H9 (cell line): ENCODE measurements around the gene MSH3. TPM values are rescaled to one million over a fixed set of nuclear protein-coding genes. Genes with fewer than 3 reads are reported as not detected.

Source experiments
- DNase-seq: peaks from one replicate; pipeline ENCODE4 v3.0.0-alpha.2; 2017
- H2AFZ ChIP-seq: one replicate; pipeline ENCODE4 v1.6.1; 2013; ENCODE audit warnings: mild to moderate bottlenecking, low read length, control low read depth, moderate library complexity
- H2AK5ac ChIP-seq: 2 replicates; pipeline ENCODE4 v1.6.1; 2013; ENCODE audit warnings: low read length, control low read depth, mixed read lengths; ENCODE audit not compliant: insufficient read length
- H2BK120ac ChIP-seq: one replicate; pipeline ENCODE4 v1.6.1; 2013; ENCODE audit warnings: low read depth, mild to moderate bottlenecking, low read length, control low read depth, inconsistent platforms; ENCODE audit not compliant: poor library complexity, severe bottlenecking
- H2BK12ac ChIP-seq: 2 replicates; pipeline ENCODE4 v1.6.1; 2013; ENCODE audit warnings: low read length, control low read depth, mixed read lengths, low read depth; ENCODE audit not compliant: insufficient read length
- H2BK15ac ChIP-seq: 2 replicates; pipeline ENCODE4 v1.6.1; 2013; ENCODE audit warnings: low read depth, low read length, control low read depth
- H2BK20ac ChIP-seq: one replicate; pipeline ENCODE4 v1.6.1; 2013; ENCODE audit warnings: low read depth, mild to moderate bottlenecking, low read length, control low read depth, inconsistent platforms; ENCODE audit not compliant: poor library complexity, severe bottlenecking
- H2BK5ac ChIP-seq: 2 replicates; pipeline ENCODE4 v1.6.1; 2013; ENCODE audit warnings: low read length, control low read depth, mixed read lengths; ENCODE audit not compliant: insufficient read length
- H3K14ac ChIP-seq: 2 replicates; pipeline ENCODE4 v1.6.1; 2013; ENCODE audit warnings: low read length, control low read depth; ENCODE audit not compliant: insufficient read depth
- H3K18ac ChIP-seq: 2 replicates; pipeline ENCODE4 v1.6.1; 2013; ENCODE audit warnings: low read depth, mild to moderate bottlenecking, mixed read lengths, low read length, control low read depth; ENCODE audit not compliant: insufficient read length
- H3K23ac ChIP-seq: 2 replicates; pipeline ENCODE4 v1.6.1; 2013; ENCODE audit warnings: low read length, control low read depth, mixed read lengths, low read depth; ENCODE audit not compliant: insufficient read length
- H3K23me2 ChIP-seq: 2 replicates; pipeline ENCODE4 v1.6.1; 2013; ENCODE audit warnings: low read depth, mild to moderate bottlenecking, mixed read lengths, low read length, control low read depth; ENCODE audit not compliant: insufficient read length, poor library complexity, severe bottlenecking
- H3K27ac ChIP-seq: 2 replicates; pipeline ENCODE4 v1.5.1; 2013; ENCODE audit warnings: low read length, control low read depth, mixed read lengths, low read depth; ENCODE audit not compliant: insufficient read length
- H3K27me3 ChIP-seq: 2 replicates; pipeline ENCODE4 v1.6.1; 2013; ENCODE audit warnings: low read length, control low read depth, inconsistent platforms; ENCODE audit not compliant: insufficient read depth
- H3K4ac ChIP-seq: 2 replicates; pipeline ENCODE4 v1.6.1; 2013; ENCODE audit warnings: low read depth, mild to moderate bottlenecking, control low read depth, inconsistent platforms, low read length, moderate library complexity
- H3K4me1 ChIP-seq: 2 replicates; pipeline ENCODE4 v1.6.1; 2013; ENCODE audit warnings: low read length, control low read depth, inconsistent platforms; ENCODE audit not compliant: insufficient read depth
- H3K4me2 ChIP-seq: 2 replicates; pipeline ENCODE4 v1.6.1; 2013; ENCODE audit warnings: low read length, control low read depth, mixed read lengths; ENCODE audit not compliant: insufficient read length, insufficient read depth
- H3K56ac ChIP-seq: 2 replicates; pipeline ENCODE4 v1.6.1; 2013; ENCODE audit warnings: low read depth, mild to moderate bottlenecking, mixed read lengths, low read length, control low read depth; ENCODE audit not compliant: insufficient read length
- H3K79me1 ChIP-seq: 2 replicates; pipeline ENCODE4 v1.6.1; 2013; ENCODE audit warnings: low read depth, mild to moderate bottlenecking, moderate library complexity, low read length, control low read depth, inconsistent platforms; ENCODE audit not compliant: insufficient read depth, poor library complexity, severe bottlenecking
- H3K79me2 ChIP-seq: 2 replicates; pipeline ENCODE4 v1.6.1; 2013; ENCODE audit warnings: low read length, control low read depth, inconsistent platforms; ENCODE audit not compliant: insufficient read depth
- H3K9ac ChIP-seq: 2 replicates; pipeline ENCODE4 v1.6.1; 2013; ENCODE audit warnings: low read length, control low read depth, mixed read lengths; ENCODE audit not compliant: insufficient read length; ENCODE audit errors: extremely low read depth
- H3K9me3 ChIP-seq: one replicate; pipeline ENCODE4 v1.6.1; 2013; ENCODE audit warnings: low read depth, low read length, inconsistent platforms; ENCODE audit not compliant: control insufficient read depth
- H3T11ph ChIP-seq: one replicate; pipeline ENCODE4 v1.6.1; 2013; ENCODE audit warnings: mild to moderate bottlenecking, low read length, control low read depth, inconsistent platforms
- H4K20me1 ChIP-seq: one replicate; pipeline ENCODE4 v1.6.1; 2013; ENCODE audit not compliant: control insufficient read depth, insufficient read length, insufficient read depth
- H4K5ac ChIP-seq: 2 replicates; pipeline ENCODE4 v1.6.1; 2013; ENCODE audit warnings: low read depth, mild to moderate bottlenecking, mixed read lengths, low read length, control low read depth; ENCODE audit not compliant: insufficient read length
- H4K8ac ChIP-seq: replicated peaks from 2 replicates; pipeline ENCODE4 v1.6.1; 2013; ENCODE audit warnings: low read length, control low read depth, mixed read lengths, low read depth; ENCODE audit not compliant: insufficient read length
- H4K91ac ChIP-seq: 2 replicates; pipeline ENCODE4 v1.6.1; 2013; ENCODE audit warnings: low read depth, mild to moderate bottlenecking, moderate library complexity, mixed read lengths, low read length, control low read depth; ENCODE audit not compliant: insufficient read length
- H3K27ac Mint-ChIP-seq, 3 experiments: 2 replicates in 2 of 3; 3 replicates in 1 of 3; pipeline ENCODE4 v1.8.0; 2020 to 2021; ENCODE audit warnings: mixed read lengths in 3 of 3, mild to moderate bottlenecking in 1 of 3, moderate library complexity in 1 of 3
- H3K27me3 Mint-ChIP-seq: 2 replicates; pipeline ENCODE4 v1.8.0; 2021; ENCODE audit warnings: low read depth, mild to moderate bottlenecking, moderate library complexity, mixed read lengths
- H3K36me3 Mint-ChIP-seq, 3 experiments: 2 replicates in 2 of 3; 3 replicates in 1 of 3; pipeline ENCODE4 v1.8.0; 2020 to 2021; ENCODE audit warnings: low read depth in 3 of 3, mixed read lengths in 3 of 3; ENCODE audit not compliant: insufficient read depth in 1 of 3
- H3K4me1 Mint-ChIP-seq, 2 experiments: 2 replicates each; pipeline ENCODE4 v1.8.0; 2020; ENCODE audit warnings: mixed read lengths in 2 of 2
- H3K4me3 Mint-ChIP-seq, 2 experiments: 2 replicates in 1 of 2; 3 replicates in 1 of 2; pipeline ENCODE4 v1.8.0; 2020 to 2021; ENCODE audit warnings: mild to moderate bottlenecking in 2 of 2, mixed read lengths in 2 of 2, moderate library complexity in 1 of 2
- H3K9me3 Mint-ChIP-seq, 2 experiments: 2 replicates in 1 of 2; 3 replicates in 1 of 2; pipeline ENCODE4 v1.8.0; 2020; ENCODE audit warnings: mild to moderate bottlenecking in 2 of 2, mixed read lengths in 2 of 2, moderate library complexity in 1 of 2
- WGBS: extraction: QIAGEN DNeasy Blood & Tissue Kit; methylation state at CpG from one replicate; pipeline ENCODE4 v1.1.7; 2013; ENCODE audit warnings: missing lambda C conversion rate, low lambda C conversion rate, mixed read lengths; ENCODE audit not compliant: insufficient read length; ENCODE audit errors: extremely low coverage; 5-methylcytosine and 5-hydroxymethylcytosine counted together
- total RNA-seq: library from RNA; stranded (reverse); gene quantifications from 2 replicates; pipeline ENCODE4 v1.2.1, GENCODE V29; 2021
- TF ChIP-seq, protein P1 (sequence below): fragments of 200-600 bp; sonication (generic); conservative IDR thresholded peaks from 3 replicates; pipeline ENCODE4 v1.8.0; 2021; ENCODE audit warnings: antibody characterized with exemption, mild to moderate bottlenecking

Gene MSH3
- total RNA-seq, 1 experiment from 2014 or later: 17.3 TPM

DNA sequence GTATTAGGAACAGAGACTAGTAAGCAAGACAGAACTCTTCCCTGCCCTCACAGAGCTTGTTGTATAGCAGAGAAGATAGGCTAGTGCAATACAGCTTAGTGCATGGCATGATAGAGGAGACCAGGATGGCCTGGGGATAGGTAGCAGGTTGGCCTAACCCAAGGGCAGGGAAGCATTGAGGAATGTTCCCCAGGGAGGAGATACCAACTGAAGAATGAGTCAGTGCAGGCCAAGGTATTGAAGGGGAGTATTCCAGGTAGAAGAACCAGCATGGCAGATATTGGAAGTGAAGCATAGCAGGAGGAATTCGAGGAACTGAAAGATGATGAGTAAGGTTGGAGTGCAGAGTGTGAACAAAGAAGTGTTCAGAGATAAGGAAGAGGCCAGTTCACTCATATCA lies 138.9 kb downstream of the MSH3 start:
- Histone ChIP-seq H4K91ac (no peak overlapping the region), H3K4me1 (peaks cover 2% of the 10 kb centered on the region; the same call in 1 of the 2 replicates), H2AFZ (no peak overlapping the region), H3K23me2 (no peaks in the 10 kb centered on the region), H3K14ac (no peak overlapping the region), H3K27ac (no peak overlapping the region), H3K4me2 (no peak overlapping the region), H4K8ac (no peak overlapping the region), H3K9ac (no peak overlapping the region), H3K27me3 (no peaks in the 10 kb centered on the region), H3K9me3 (no peaks in the 10 kb centered on the region), H3K79me1 (no peaks in the 10 kb centered on the region), H4K20me1 (no peaks in the 10 kb centered on the region), H2AK5ac (no peak overlapping the region), H3K18ac (no peak overlapping the region), H4K5ac (no peak overlapping the region), H2BK5ac (no peak overlapping the region), H3K4ac (no peak overlapping the region), H3K79me2 (no peaks in the 10 kb centered on the region), H2BK20ac (no peak overlapping the region), H2BK15ac (no peak overlapping the region), H2BK120ac (no peak overlapping the region), H3K23ac (no peak overlapping the region), H2BK12ac (no peak overlapping the region), H3K56ac (no peak overlapping the region), H3T11ph (no peak overlapping the region)
- no peaks in the 10 kb centered on the region for H3K9me3 Mint-ChIP-seq
- peaks cover 0 to 2% (median 0%) of the 10 kb centered on the region in 3 experiments; a peak in 3 of 7 replicates for H3K36me3 Mint-ChIP-seq
- DNase-seq: no peak
- no CpG with 5 or more reads among the region's 1 CpG for WGBS
- H3K4me1 Mint-ChIP-seq: peaks cover 4 to 9% of the 10 kb centered on the region in 2 experiments
- H3K27ac Mint-ChIP-seq: no peak overlapping the region
- no peak overlapping the region for H3K4me3 Mint-ChIP-seq
- TF ChIP-seq, protein P1, sequence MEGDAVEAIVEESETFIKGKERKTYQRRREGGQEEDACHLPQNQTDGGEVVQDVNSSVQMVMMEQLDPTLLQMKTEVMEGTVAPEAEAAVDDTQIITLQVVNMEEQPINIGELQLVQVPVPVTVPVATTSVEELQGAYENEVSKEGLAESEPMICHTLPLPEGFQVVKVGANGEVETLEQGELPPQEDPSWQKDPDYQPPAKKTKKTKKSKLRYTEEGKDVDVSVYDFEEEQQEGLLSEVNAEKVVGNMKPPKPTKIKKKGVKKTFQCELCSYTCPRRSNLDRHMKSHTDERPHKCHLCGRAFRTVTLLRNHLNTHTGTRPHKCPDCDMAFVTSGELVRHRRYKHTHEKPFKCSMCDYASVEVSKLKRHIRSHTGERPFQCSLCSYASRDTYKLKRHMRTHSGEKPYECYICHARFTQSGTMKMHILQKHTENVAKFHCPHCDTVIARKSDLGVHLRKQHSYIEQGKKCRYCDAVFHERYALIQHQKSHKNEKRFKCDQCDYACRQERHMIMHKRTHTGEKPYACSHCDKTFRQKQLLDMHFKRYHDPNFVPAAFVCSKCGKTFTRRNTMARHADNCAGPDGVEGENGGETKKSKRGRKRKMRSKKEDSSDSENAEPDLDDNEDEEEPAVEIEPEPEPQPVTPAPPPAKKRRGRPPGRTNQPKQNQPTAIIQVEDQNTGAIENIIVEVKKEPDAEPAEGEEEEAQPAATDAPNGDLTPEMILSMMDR: no peak
- H3K27me3 Mint-ChIP-seq: no peaks in the 10 kb centered on the region
